ENCODE measurements around the gene CHCHD5.
A peak's percentile ranks its signal among the peaks of the same experiment; 100 is the strongest.
"Not testable (repeated sequence)": the region's sequence is repeated elsewhere in the genome, so short reads cannot be mapped to it uniquely, and the experiment has no call there.

Gene CHCHD5

DNA sequence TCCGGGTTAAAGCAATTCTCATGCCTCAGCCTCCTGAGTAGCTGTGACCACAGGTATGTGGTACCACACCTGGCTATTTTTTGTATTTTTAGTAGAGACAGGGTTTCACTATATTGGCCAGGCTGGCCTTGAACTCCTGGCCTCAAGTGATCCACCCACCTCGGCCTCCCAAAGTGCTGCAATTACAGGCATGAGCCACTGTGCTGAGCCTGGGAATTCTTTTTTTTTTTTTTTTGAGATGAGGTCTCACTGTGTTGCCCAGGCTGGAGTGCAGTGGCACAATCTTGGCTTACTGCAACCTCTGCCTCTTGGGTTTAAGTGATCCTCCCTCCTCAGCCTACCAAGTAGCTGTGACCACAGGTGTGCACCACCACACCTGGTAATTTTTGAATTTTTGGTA is 31.4 kb downstream of the CHCHD5 start:
- DNase-seq; in situ Hi-C loops (cut with HindIII; ENCODE audit: low pct_ligation_motif_present, low pct_unique_long_range_greater_than_20kb, low sequenced_read_pairs): not testable (repeated sequence)

DNA sequence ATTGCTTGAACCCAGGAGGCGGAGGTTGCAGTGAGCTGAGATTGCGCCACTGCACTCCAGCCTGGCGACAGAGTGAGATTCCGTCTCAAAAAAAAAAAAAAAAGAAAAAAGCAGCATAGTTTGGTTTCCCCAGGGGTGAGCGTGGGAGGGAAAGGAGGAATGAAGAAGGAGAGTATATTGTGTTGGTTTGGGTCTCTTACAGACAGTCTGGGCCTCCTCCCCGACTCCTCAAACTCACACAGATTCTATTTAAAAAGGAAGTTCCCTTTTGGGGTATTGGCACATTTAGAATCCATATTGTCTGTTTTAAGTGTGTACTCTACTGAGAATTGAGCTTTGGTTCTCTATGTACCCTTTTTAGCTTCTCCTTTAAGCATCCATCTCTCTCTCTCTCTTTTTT is 34.0 kb downstream of the CHCHD5 start:
- in situ Hi-C loops (cut with HindIII; ENCODE audit: low pct_ligation_motif_present, low pct_unique_long_range_greater_than_20kb, low sequenced_read_pairs) = no loop called here
- no peak for DNase-seq

DNA sequence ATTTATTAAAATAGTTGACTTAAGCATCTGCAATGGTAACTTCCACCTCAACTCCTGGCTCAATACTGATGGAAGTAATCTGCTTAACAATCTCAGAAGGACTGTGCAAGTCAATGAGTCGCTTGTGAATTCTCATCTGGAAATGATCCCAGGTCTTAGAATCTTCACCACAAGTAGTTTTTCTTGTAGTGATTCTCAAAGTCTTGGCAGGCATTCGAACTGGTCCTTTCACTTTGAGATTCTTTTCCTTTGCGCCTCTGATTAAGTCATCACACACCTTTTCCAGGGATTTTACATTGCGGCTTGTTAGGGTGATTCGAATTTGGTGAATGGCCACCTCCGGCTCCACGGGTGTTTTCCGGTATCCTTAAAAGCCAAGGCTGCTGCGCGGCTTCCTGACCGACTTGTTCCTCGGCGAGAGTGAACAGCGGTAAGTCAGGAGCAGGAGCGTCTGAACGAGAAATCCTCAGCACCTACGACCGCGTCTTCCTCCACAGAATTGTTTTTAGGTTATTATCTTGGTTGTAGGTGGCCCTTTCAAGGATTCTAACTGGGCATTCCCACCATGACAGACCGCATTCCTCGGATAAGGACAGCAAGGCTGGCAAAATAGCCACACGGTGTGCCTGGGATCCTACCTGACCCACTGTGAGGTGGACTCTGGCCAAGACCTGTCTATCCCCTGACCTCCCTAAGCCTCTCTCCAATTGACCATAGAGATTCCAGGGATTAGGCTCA is 37.5 kb downstream of the CHCHD5 start:
- in situ Hi-C loops (cut with HindIII; ENCODE audit: low pct_ligation_motif_present, low pct_unique_long_range_greater_than_20kb, low sequenced_read_pairs) = no loop called here
- DNase-seq = peak; percentile 38

DNA sequence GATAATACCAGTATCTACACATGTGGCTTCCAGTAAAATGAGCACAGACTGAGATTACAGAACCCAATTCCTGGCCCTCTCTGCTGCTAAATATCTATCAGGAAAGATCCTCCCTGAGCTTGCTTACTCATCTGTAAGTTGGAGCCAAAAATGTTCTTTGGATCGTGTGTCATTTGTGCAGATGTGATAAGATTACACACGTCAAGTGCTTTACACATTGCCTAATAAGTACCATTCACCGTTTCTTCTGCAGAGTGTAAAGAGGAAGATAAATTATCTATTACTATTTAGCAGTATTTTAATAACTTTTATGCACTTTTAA is 38.1 kb downstream of the CHCHD5 start:
- no peak for DNase-seq
- in situ Hi-C loops (cut with HindIII; ENCODE audit: low pct_ligation_motif_present, low pct_unique_long_range_greater_than_20kb, low sequenced_read_pairs) = no loop called here

DNA sequence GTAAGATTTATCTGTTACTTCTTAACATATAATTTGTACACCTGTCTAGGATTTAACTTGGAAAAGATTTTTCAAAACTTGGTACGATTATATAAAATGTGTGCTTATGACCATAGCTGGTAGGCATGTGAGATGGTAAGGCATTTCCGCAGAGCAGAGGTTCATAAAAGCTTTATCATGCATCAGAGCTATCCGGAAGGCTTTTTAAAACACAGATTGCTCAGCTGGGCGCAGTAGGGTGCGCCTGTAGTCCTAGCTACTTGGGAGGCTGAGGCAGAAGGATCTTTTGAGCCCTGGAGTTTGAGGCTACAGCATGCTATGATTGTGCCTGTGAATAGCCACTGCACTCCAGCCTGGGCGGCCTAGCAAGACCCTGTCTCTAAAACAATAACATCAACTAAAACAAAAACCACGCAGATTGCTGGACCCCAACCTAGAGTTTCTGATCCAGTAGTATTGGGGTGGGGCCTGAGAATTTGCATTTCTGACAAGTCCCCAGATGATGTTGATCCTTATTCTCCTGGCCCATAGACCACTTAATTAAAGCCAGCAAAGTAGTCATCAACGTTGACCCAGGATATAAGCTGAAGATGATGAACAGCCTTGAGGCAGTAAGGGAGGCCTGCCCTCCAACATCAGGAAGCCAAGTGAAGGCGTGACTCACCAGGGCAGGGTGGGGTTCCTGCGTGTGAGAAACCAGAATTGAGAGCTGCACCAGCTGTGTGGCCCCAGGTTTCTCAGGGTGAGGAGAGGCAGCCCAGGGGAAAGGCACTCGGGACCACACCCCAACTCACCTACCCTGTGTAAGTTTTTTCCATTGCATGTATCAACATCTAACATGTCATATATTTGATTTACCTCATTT is 39.7 kb downstream of the CHCHD5 start:
- peak; percentile 33 for DNase-seq
- in situ Hi-C loops (cut with HindIII; ENCODE audit: low pct_ligation_motif_present, low pct_unique_long_range_greater_than_20kb, low sequenced_read_pairs) = no loop called here

DNA sequence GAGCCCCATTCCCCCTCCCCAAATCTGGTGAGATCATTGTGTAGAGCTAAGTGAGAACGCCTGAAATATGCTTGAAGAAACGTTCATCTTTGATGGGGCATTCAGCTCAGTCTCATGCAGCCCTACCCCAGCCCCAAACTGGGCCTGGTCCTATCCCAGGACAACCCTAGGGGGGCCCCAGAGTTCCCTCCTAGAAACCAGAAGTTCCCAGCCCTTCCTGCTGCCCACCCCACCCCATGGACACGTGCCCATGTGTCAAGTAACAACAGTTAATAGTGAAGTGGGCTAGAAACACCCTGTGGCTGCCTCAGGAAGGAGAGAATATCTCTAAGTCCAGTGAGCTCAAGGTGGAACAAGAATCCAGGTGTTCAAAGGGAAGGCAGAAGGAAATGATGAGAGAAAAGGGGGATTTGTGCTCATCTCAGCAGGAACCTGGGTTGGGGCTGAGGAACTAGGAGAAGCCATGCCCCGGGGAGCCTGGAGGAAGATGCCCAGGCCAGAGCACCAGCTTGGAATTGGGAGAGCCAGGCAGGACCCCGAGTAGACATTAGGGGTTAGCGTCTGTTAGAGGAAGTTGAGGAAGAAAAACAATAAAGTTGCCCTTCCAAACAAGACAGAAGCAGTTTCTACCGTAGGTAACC is 41.2 kb downstream of the CHCHD5 start:
- DNase-seq = no peak
- in situ Hi-C loops (cut with HindIII; ENCODE audit: low pct_ligation_motif_present, low pct_unique_long_range_greater_than_20kb, low sequenced_read_pairs) = no loop called here

DNA sequence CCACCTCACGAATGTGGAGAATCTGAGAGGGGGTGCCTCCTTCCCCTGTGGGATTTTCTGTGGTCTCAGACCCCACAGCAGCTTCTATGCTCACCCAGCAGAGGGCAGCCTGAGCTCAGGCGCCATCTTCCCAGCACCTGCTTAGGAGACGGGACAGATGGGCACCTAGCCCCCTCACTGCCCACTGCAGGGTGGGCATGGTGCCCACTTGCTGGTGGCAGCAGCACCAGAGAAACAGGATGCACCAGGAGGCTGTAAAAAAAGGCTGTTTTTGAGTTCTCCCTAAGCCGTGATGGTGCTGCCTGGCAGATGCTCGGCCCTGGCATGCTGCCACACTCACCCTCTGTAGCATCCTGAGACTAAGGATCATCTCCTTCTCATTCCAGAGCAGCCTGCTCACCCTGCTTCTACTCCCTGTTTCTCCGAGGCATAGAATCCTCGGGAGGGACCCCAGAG is 42.2 kb downstream of the CHCHD5 start:
- in situ Hi-C loops (cut with HindIII; ENCODE audit: low pct_ligation_motif_present, low pct_unique_long_range_greater_than_20kb, low sequenced_read_pairs) = no loop called here
- DNase-seq = peak; percentile 81

DNA sequence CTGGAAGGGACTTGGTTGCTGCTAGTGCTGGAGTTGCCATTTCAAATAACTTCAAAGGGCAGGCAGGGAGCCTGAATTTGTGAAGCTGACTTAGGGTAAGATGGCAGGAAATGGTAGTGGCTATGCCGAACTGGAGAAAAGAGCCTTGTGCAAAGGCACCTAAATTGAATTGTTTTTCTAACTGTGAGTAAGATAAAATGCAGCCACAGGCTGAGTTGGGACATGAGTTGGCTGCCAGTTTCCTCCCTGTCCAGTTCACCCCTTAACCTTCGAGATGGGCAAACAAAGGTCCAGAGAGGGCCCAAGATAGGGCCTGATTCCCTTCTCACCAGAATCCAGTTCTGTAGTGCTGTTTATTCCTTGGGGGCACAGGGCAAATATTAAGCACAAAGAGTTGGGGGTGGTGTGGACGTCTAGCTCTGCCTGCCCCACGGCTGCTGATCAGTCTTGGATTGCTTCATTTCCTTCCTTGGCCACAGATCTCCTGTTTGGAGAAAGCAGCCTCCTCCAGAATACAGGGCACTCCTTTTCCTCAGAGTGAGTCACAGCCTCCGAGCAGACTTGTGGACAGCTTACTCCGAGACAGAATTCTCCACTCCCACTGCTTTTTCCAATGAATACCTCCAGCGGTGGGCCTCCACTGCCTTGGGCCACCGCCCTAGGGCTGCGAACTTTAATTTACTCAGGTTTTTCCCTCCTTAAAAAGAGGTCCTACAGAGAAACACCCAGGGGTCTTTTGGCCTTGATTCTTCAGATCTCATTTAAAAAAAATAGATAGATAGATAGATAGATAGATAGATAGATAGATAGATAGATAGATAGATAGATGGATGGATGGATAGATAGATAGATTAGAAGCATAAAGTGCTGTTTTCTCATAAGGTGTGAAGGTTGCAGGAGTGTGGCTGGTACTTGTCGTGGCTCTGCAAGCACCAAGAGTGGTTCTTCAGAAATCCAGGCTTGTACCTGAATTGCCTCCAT is 42.9 kb downstream of the CHCHD5 start:
- in situ Hi-C loops (cut with HindIII; ENCODE audit: low pct_ligation_motif_present, low pct_unique_long_range_greater_than_20kb, low sequenced_read_pairs) = no loop called here
- peak; percentile 91 for DNase-seq

DNA sequence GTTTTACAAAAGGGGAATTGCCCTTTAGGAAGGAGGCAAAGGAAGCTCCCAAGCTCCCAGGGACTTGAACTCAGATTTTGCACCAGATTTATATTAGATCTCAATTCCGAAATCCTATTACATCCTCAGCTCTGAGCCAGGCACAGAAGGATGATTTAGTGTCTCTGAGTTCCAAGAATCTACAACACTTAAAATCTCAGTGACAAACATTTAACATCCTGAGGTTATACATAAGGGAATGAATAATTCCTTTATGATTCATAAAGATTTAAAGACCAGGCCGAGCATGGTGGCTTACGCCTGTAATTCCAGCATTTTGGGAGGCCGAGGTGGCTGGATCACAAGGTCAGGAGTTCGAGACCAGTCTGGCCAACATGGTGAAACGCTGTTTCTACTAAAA is 44.8 kb downstream of the CHCHD5 start:
- no peak for DNase-seq
- in situ Hi-C loops (cut with HindIII; ENCODE audit: low pct_ligation_motif_present, low pct_unique_long_range_greater_than_20kb, low sequenced_read_pairs) = no loop called here

DNA sequence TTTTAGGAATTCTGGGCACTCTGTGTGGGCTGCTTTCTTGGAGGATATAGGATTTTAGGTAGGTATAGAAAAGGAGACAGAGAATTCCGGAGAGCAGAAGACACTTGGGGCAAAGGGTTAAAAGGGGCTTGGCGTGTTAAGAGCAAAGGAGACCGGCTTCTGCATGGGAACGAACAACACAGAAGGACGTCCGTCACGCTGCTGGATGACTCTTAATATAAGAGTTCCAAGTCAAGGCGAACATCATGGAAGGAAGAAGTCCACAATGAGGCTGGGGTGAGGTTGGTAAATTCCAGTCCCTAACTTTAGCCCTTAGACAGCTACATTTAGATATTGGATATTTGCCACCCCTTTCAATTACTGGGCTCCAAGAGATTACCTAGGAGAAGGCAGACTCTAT is 45.4 kb downstream of the CHCHD5 start:
- no peak for DNase-seq
- in situ Hi-C loops (cut with HindIII; ENCODE audit: low pct_ligation_motif_present, low pct_unique_long_range_greater_than_20kb, low sequenced_read_pairs) = no loop called here

DNA sequence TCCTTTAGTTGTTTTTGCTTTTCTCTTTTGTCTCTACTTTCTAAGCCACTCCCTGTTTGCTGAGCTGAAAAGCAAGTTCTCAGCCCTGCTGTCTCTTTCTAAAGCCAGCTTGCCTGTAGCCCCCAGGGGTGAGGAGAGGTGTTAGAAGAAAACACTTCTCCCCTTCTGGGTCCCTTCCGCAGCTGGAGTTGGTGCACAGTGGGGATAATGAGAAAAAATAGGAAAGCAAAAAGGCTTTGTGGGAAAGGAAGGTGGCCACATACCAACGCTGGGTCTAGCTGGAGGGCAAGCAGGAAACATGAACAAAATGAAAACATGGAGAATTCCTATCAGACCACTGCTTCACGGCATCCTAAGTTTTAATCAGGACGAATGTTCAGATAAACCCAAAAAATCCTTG is 45.9 kb downstream of the CHCHD5 start:
- in situ Hi-C loops (cut with HindIII; ENCODE audit: low pct_ligation_motif_present, low pct_unique_long_range_greater_than_20kb, low sequenced_read_pairs) = no loop called here
- DNase-seq = no peak

DNA sequence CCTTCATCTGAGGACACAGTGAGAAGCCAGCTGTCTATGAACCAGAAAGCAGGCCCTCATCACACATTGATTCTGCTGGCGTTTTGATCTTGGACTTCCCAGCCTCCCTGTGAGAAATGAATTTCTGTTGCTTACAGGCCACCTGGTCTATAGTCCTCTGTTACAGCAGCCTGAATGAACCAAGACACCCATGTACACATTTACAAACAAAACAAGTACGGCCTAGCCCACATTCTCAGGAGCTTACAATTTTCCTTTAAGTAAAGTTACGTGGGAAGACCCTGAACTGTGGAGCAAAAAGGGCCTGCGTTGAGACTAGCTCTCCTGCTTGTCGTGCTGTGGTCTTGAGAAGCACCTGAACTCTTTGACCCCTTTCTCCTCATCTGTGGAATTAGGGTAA is 49.3 kb downstream of the CHCHD5 start:
- DNase-seq = no peak
- in situ Hi-C loops (cut with HindIII; ENCODE audit: low pct_ligation_motif_present, low pct_unique_long_range_greater_than_20kb, low sequenced_read_pairs) = no loop called here

DNA sequence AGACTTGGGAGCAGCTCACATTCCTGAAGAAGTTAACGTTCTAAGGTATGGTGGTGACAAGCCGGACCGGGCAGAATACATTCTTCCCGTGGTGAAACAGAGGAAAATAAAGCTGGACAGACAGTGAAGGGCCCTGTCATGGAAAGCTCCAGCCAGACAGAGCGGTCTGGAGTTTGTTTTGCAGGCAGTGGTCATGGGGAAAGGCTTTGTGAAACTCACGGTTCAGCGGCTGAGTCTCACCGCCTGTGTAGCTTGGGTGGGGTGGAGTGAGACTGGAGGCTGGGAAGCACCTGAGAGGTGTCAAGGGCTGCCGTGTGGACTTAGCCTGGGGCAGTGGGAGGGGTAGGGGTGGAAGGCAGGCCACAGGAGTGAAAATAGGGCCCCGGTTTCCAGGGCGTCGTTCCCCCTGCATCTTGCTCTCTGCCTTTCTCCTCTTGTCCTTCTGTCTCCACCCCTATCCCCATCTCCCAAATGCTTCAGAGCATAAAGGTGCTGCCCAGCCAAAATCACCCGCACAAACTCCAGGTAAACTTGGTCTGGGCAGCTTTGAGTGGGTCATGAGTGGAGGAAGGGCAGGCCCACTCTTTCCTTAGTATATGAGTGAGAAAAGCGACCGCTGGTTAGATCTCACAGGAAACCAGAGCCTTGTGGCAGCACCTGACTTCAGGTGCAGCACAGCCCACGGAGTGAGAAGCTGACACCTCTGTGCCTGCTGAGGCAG is 49.9 kb downstream of the CHCHD5 start:
- in situ Hi-C loops (cut with HindIII; ENCODE audit: low pct_ligation_motif_present, low pct_unique_long_range_greater_than_20kb, low sequenced_read_pairs) = no loop called here
- DNase-seq = no peak

DNA sequence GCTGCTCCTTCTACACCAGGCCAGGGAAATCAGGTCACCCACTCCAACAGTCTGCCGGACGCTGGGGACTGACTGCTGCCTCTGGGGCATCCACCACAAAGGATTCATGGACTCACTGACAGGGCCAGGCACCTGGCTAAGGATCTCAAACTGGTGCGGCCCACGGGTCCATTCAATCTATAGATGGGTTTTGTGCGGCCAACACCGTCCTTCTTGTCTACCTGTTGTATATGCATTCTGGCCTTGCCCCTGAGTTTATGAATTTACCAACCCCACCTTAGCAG is 50.4 kb downstream of the CHCHD5 start:
- DNase-seq = no peak
- in situ Hi-C loops (cut with HindIII; ENCODE audit: low pct_ligation_motif_present, low pct_unique_long_range_greater_than_20kb, low sequenced_read_pairs) = no loop called here

DNA sequence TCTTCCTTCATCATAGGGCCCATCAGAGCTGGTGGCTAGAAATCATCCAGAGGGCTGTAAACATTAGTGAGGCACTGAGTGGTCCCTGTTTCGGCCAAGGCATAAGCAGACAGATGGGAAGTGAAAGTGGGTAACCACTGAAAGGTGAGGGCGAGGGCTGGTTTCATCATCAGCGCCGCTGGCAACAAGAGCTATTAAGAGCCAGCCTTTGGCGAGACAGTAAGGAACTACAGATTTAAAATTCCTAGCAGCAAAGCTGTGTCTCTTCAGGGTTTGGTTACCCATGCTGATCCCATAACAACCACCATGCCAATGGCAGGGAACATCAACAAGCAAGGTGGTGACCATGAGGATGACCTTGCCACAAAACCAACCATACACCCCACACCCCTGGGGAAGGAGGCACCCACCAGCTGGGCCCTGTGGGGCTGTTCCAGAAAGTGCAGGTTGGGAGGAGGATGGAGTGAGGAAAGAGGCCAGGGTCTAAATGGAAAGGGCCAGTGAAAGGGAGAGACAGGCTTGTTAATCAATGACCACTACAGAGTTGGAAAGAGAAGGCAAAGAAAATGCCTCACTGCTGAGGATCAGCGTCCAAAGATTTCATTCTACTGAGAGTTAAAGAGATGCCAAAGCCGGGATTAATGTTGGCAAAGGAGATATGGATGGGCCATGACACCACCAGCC is 52.3 kb downstream of the CHCHD5 start:
- no peak for DNase-seq
- in situ Hi-C loops (cut with HindIII; ENCODE audit: low pct_ligation_motif_present, low pct_unique_long_range_greater_than_20kb, low sequenced_read_pairs) = no loop called here

DNA sequence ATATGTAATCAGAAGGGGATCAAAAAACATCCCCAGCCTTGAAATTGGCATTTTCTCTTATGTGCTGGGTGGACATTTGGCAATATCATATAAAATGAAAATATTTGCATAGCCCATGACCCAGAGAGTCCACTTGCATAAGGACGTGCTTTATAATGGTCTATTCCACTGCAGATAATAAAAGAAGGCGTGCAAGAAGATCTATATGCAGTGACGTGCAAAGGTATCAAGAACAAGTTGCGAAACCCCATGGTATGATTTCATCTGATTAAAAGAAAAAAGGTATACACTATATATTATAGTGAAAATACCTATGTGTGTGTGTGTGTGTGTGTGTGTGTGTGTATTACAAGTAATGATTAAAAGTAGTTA is 52.9 kb downstream of the CHCHD5 start:
- no peak for DNase-seq
- in situ Hi-C loops (cut with HindIII; ENCODE audit: low pct_ligation_motif_present, low pct_unique_long_range_greater_than_20kb, low sequenced_read_pairs) = no loop called here
